SK-N-MC (cell line): ENCODE measurements around the gene ESF1.
"Not testable (repeated sequence)": the region's sequence is repeated elsewhere in the genome, so short reads cannot be mapped to it uniquely, and the experiment has no call there.

Experiments used
- DNase-seq: peaks from one replicate; pipeline ENCODE4 v3.0.0-alpha.2; 2011; ENCODE audit warnings: low read depth, low spot score
- H3K27ac ChIP-seq: fragments of 200-600 bp; sonication (generic); 2 replicates; pipeline ENCODE4 v1.5.1; 2016; ENCODE audit warnings: mixed run types
- H3K36me3 ChIP-seq: fragments of 200-600 bp; sonication (generic); 2 replicates; pipeline ENCODE4 v1.6.1; 2017; ENCODE audit warnings: antibody characterized with exemption, low read length, mixed read lengths; ENCODE audit not compliant: insufficient read depth
- H3K4me3 ChIP-seq: fragments of 200-600 bp; sonication (generic); 2 replicates; pipeline ENCODE4 v1.5.1; 2016
- H3K9ac ChIP-seq: fragments of 200-600 bp; sonication (generic); 2 replicates; pipeline ENCODE4 v1.8.0; 2017; ENCODE audit warnings: mixed run types, mixed read lengths; ENCODE audit not compliant: insufficient read length
- H3K9me3 ChIP-seq: fragments of 200-600 bp; sonication (generic); 2 replicates; pipeline ENCODE4 v1.6.1; 2017; ENCODE audit warnings: low read depth, mild to moderate bottlenecking, antibody characterized with exemption, low read length, moderate library complexity, mixed read lengths
- EZH2 ChIP-seq: fragments of 200-600 bp; sonication (generic); IDR thresholded peaks from one replicate; pipeline ENCODE4 v1.6.1; 2017; ENCODE audit warnings: antibody characterized with exemption
- FOXP2 ChIP-seq: optimal IDR thresholded peaks from 2 replicates; pipeline ENCODE3; 2011; ENCODE audit warnings: mild to moderate bottlenecking, moderate library complexity; ENCODE audit not compliant: insufficient read depth; ENCODE audit errors: extremely low read length, control extremely low read depth
- POLR2AphosphoS5 ChIP-seq: IDR thresholded peaks from 2 replicates; pipeline ENCODE4 v1.6.1; 2012; ENCODE audit warnings: mild to moderate bottlenecking, low read depth, low read length, borderline replicate concordance

The ESF1 gene

DNA sequence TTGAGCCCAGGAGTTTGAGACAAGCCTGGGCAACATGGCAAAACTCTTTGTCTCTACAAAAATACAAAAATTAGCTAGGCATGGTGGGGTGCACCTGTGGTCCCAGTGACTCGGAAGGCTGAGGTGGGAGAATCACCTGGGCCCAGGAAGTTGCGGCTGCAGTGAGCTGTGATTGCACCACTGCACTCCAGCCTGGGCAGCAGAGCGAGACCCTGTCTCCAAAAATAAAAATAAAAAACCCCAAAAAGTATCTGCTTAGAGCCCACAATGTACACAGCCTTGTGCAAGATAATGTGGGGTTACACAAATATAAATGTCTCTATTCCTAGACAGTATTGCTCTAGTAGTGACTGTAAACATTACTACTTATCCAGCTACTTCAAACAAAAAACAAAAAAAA lies 5.9 kb downstream of the ESF1 start:
- Histone ChIP-seq H3K4me3 (no peak overlapping the region), H3K9ac (no peak overlapping the region), H3K36me3 (peaks cover 86% of the 10 kb centered on the region), H3K9me3 (no peaks in the 10 kb centered on the region), H3K27ac (no peak overlapping the region)
- TF ChIP-seq EZH2 (no peak), POLR2AphosphoS5 (no peak), FOXP2 (no peak)
- no peak for DNase-seq

DNA sequence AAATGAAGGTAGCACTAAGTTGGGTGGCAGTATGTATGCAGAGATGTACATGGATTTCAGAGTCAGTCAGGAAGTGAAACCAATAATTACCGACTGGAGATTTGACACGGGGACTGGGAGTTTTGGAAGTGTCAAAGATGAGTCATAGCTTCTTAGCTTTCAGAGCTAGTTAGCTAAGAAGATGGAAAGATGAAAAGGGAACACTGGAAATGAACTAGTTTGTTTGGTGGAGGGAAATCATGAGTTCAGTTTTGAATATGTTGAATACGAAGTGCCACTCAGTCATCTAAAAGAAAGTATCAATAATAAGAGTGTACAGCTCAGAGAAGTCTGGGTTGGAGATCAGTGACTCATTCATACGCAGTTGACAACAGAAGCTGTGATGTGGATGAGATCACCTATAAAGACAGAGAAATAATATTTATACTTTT lies 7.5 kb downstream of the ESF1 start:
- Histone ChIP-seq H3K9ac (no peak overlapping the region), H3K36me3 (peaks cover 92% of the 10 kb centered on the region), H3K9me3 (no peaks in the 10 kb centered on the region), H3K27ac (no peak overlapping the region), H3K4me3 (no peak overlapping the region)
- TF ChIP-seq FOXP2 = no peak
- TF ChIP-seq EZH2 = no peak
- TF ChIP-seq POLR2AphosphoS5 = no peak
- no peak for DNase-seq

DNA sequence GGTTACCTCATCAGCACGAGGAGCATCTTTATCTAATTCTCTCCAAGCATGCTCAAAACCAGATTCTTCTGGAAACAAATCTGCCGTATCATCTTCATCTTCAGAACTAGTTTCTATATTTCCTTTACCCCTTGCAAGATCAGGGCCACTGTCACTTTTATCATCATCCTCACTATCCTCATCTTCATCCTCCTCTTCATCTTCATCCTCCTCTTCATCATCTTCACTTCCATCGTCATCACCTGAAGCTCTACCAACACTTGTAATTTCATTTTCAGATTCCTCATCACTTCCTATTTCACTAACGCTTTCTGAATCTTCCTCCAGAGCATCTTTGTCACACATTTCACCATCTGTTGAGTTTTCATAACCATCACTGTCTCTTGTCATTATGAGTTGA lies 8.9 kb downstream of the ESF1 start:
- TF ChIP-seq EZH2 (no peak), POLR2AphosphoS5 (no peak), FOXP2 (no peak)
- no peak for DNase-seq
- no peak overlapping the region for H3K4me3 ChIP-seq
- H3K9me3 ChIP-seq = no peaks in the 10 kb centered on the region
- no peak overlapping the region for H3K9ac ChIP-seq
- H3K36me3 ChIP-seq = peaks cover 93% of the 10 kb centered on the region
- no peak overlapping the region for H3K27ac ChIP-seq

- Histone ChIP-seq H3K27ac (peak overlapping the region; percentile 37; the same call in 1 of the 2 replicates), H3K4me3 (no peak overlapping the region), H3K36me3 (peaks cover 96% of the 10 kb centered on the region), H3K9ac (no peak overlapping the region), H3K9me3 (0 out of 2 replicates have a peak, but pooled peaks cover under 1% of the 10 kb centered on the region)
- no peak for TF ChIP-seq EZH2
- TF ChIP-seq FOXP2 = no peak
- TF ChIP-seq POLR2AphosphoS5 = no peak
- DNase-seq = no peak
These were observed 12.2 kb downstream of the ESF1 start for GRCh38 chr20:13772529-13772928.

- Histone ChIP-seq H3K4me3 (no peak overlapping the region), H3K9me3 (peaks cover 6% of the 10 kb centered on the region; the same call in 1 of the 2 replicates), H3K36me3 (peaks cover 96% of the 10 kb centered on the region), H3K27ac (peak overlapping the region; percentile 37; the same call in 1 of the 2 replicates), H3K9ac (no peak overlapping the region)
- peak; percentile 6 for DNase-seq
- TF ChIP-seq FOXP2 = no peak
- TF ChIP-seq EZH2 = no peak
- TF ChIP-seq POLR2AphosphoS5 = no peak
These were observed 12.8 kb downstream of the ESF1 start for GRCh38 chr20:13771853-13772453.

GRCh38 chr20:13770141-13770540 lies 14.6 kb downstream of the ESF1 start:
- H3K9me3 ChIP-seq = peaks cover 14% of the 10 kb centered on the region; the same call in 1 of the 2 replicates
- no peak for DNase-seq
- no peak overlapping the region for H3K9ac ChIP-seq
- H3K27ac ChIP-seq = no peak overlapping the region
- H3K36me3 ChIP-seq = peaks cover 96% of the 10 kb centered on the region
- TF ChIP-seq POLR2AphosphoS5 = no peak
- TF ChIP-seq EZH2 = no peak
- no peak for TF ChIP-seq FOXP2
- no peak overlapping the region for H3K4me3 ChIP-seq

GRCh38 chr20:13765868-13766416 lies 18.8 kb downstream of the ESF1 start:
- no peak overlapping the region for H3K27ac ChIP-seq
- H3K9ac ChIP-seq = no peak overlapping the region
- H3K9me3 ChIP-seq = peaks cover 14% of the 10 kb centered on the region; the same call in 1 of the 2 replicates
- H3K36me3 ChIP-seq = peaks cover 87% of the 10 kb centered on the region
- DNase-seq = no peak
- no peak overlapping the region for H3K4me3 ChIP-seq
- TF ChIP-seq EZH2 (no peak), FOXP2 (no peak), POLR2AphosphoS5 (no peak)

- no peak for DNase-seq
- Histone ChIP-seq H3K27ac (no peak overlapping the region), H3K9me3 (peaks cover 14% of the 10 kb centered on the region; the same call in 1 of the 2 replicates), H3K4me3 (no peak overlapping the region), H3K9ac (no peak overlapping the region), H3K36me3 (peaks cover 81% of the 10 kb centered on the region)
- no peak for TF ChIP-seq EZH2
- no peak for TF ChIP-seq POLR2AphosphoS5
- TF ChIP-seq FOXP2 = no peak
These were observed 19.4 kb downstream of the ESF1 start for GRCh38 chr20:13765299-13765698.

- H3K27ac ChIP-seq, H3K9me3 ChIP-seq: not testable (repeated sequence)
- peaks cover 77% of the 10 kb centered on the region for H3K36me3 ChIP-seq
These were observed 24.2 kb downstream of the ESF1 start for GRCh38 chr20:13760451-13760946.

More at GRCh38 chr20:13760451-13760946, 24.2 kb downstream of the ESF1 start:
- not testable (repeated sequence) for DNase-seq, H3K9ac ChIP-seq, H3K4me3 ChIP-seq
